ENCODE results near the gene DDX54.

DNA sequence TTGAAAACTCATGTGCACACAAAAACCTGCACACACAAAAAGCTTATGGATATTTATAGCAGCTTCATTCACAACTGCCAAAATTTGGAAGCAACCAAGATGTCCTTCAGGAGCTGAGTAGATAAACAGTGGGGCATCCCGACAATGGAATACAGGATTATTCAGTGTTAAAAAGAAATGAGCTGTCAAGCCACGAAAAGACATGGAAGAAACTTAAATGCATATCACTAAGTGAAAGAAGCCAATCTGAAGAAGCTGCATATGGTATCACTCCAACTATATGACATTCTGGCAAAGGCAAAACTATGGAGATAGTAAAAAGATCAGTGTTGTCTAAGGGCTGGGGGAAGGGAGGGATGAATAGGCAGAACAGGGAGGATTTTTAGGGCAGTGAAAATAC lies 30.7 kb upstream of the DDX54 start:
- TF ChIP-seq, protein P1, sequence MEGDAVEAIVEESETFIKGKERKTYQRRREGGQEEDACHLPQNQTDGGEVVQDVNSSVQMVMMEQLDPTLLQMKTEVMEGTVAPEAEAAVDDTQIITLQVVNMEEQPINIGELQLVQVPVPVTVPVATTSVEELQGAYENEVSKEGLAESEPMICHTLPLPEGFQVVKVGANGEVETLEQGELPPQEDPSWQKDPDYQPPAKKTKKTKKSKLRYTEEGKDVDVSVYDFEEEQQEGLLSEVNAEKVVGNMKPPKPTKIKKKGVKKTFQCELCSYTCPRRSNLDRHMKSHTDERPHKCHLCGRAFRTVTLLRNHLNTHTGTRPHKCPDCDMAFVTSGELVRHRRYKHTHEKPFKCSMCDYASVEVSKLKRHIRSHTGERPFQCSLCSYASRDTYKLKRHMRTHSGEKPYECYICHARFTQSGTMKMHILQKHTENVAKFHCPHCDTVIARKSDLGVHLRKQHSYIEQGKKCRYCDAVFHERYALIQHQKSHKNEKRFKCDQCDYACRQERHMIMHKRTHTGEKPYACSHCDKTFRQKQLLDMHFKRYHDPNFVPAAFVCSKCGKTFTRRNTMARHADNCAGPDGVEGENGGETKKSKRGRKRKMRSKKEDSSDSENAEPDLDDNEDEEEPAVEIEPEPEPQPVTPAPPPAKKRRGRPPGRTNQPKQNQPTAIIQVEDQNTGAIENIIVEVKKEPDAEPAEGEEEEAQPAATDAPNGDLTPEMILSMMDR (conservative IDR thresholded peaks at IDR 0.05) = no peak
- TF ChIP-seq EZH2 (IDR thresholded peaks at IDR 0.05; ENCODE audit: low read depth) = no peak

All from PC-9 (cell line).